Neural crest cell (in vitro differentiated cells): Measurements from ENCODE around the gene GFER. TPM values are rescaled to one million over a fixed set of nuclear protein-coding genes. Genes with fewer than 3 reads are reported as not detected.

Experiments
- DNase-seq: peaks from one replicate; pipeline ENCODE4 v3.0.0; 2021; ENCODE audit warnings: low read depth, mixed read lengths, low spot score
- H3K27ac Mint-ChIP-seq: one replicate; pipeline ENCODE4 v1.8.0; 2021; ENCODE audit warnings: mild to moderate bottlenecking, mixed read lengths; ENCODE audit not compliant: unreplicated experiment
- H3K27me3 Mint-ChIP-seq: 2 replicates; pipeline ENCODE4 v1.8.0; 2021; ENCODE audit warnings: low read depth, mild to moderate bottlenecking, mixed read lengths
- H3K36me3 Mint-ChIP-seq: 2 replicates; pipeline ENCODE4 v1.8.0; 2021; ENCODE audit warnings: low read depth, mild to moderate bottlenecking, mixed read lengths
- H3K4me1 Mint-ChIP-seq: 2 replicates; pipeline ENCODE4 v1.8.0; 2021; ENCODE audit warnings: mixed read lengths
- H3K4me3 Mint-ChIP-seq: one replicate; pipeline ENCODE4 v1.8.0; 2021; ENCODE audit warnings: mild to moderate bottlenecking, mixed read lengths
- H3K9me3 Mint-ChIP-seq: 2 replicates; pipeline ENCODE4 v1.8.0; 2021; ENCODE audit warnings: mixed read lengths
- total RNA-seq: library from RNA; stranded (reverse); gene quantifications from 2 replicates; pipeline ENCODE4 v1.2.1, GENCODE V29; 2021
- TF ChIP-seq, protein P1 (sequence below): fragments of 200-600 bp; sonication (generic); conservative IDR thresholded peaks from 2 replicates; pipeline ENCODE4 v1.5.0; 2021; ENCODE audit warnings: antibody characterized with exemption, mild to moderate bottlenecking

Gene GFER
- total RNA-seq, 1 donor from 2014 or later = 42.5 TPM

DNA sequence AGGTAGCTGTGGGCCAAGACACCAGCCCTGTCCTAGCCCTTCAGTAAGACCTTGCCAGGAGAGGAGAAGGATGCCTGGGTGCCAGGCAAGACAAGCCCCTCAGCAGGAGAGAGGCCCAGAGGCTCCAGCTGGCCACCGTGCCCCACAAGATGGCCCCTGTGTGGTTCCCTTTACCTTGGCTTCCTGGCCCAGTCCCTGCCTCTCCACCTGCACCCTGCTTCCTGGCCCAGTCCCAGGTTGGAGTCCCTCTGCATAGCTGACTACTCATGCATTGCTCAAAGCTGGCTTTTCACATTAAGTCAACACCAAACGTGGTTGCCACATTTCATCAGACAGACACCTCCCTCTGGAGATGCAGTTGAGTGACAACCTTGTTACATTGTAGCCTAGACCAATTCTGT is 9.7 kb downstream of the GFER start:
- DNase-seq = no peak
- peaks cover 50% of the 10 kb centered on the region for H3K27me3 Mint-ChIP-seq
- H3K36me3 Mint-ChIP-seq = peaks cover 13% of the 10 kb centered on the region
- no peaks in the 10 kb centered on the region for H3K9me3 Mint-ChIP-seq
- H3K4me1 Mint-ChIP-seq = peaks cover 4% of the 10 kb centered on the region
- H3K27ac Mint-ChIP-seq = no peak overlapping the region
- TF ChIP-seq, protein P1, sequence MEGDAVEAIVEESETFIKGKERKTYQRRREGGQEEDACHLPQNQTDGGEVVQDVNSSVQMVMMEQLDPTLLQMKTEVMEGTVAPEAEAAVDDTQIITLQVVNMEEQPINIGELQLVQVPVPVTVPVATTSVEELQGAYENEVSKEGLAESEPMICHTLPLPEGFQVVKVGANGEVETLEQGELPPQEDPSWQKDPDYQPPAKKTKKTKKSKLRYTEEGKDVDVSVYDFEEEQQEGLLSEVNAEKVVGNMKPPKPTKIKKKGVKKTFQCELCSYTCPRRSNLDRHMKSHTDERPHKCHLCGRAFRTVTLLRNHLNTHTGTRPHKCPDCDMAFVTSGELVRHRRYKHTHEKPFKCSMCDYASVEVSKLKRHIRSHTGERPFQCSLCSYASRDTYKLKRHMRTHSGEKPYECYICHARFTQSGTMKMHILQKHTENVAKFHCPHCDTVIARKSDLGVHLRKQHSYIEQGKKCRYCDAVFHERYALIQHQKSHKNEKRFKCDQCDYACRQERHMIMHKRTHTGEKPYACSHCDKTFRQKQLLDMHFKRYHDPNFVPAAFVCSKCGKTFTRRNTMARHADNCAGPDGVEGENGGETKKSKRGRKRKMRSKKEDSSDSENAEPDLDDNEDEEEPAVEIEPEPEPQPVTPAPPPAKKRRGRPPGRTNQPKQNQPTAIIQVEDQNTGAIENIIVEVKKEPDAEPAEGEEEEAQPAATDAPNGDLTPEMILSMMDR = no peak
- peak overlapping the region; percentile 78 for H3K4me3 Mint-ChIP-seq

DNA sequence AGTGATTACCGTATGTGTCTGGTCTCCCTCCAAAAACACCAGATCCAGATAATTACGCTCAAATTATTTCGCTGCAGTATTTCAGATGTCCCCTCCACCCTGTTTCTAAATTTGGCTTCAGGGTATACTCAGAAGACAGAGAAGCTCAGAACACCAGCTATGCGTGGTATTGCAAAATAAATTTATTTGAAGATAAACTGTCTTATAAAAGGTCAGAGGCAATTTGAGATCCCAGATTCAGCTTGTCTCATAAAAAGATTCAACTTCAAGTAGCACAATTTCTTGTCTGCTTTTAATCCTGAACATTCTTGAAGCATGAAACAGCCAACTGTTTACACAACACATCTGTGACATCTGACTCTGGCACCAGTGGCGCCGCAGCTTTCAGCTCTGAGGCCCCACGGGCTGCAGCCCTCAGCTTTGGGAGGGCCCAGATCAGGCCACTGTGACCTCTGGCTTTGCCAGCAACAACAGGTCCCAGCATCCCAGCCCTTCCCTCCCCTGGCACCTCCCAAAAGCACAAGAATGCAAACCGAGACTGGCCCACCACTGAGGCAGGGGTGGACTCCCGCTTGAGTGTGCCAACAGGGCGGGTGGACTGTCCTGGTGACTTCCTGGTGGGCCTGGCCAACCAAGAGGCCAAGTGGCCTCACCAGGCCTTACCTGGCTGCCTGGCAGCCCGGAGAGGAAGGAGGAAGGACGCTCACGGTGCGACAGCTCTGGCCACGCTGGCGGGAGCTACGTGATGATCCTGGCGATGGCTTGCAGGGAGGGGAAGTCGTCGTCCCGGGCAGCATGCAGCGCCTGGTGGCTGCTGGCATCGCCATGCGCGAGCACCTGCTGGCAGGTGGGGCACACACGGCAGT is 13.7 kb downstream of the GFER start:
- Mint-ChIP-seq H3K4me1 (no peaks in the 10 kb centered on the region), H3K27ac (no peak overlapping the region), H3K27me3 (peaks cover 21% of the 10 kb centered on the region), H3K4me3 (peak overlapping the region; percentile 23), H3K9me3 (no peaks in the 10 kb centered on the region), H3K36me3 (peaks cover 9% of the 10 kb centered on the region)
- TF ChIP-seq, protein P1 = no peak
- no peak for DNase-seq

DNA sequence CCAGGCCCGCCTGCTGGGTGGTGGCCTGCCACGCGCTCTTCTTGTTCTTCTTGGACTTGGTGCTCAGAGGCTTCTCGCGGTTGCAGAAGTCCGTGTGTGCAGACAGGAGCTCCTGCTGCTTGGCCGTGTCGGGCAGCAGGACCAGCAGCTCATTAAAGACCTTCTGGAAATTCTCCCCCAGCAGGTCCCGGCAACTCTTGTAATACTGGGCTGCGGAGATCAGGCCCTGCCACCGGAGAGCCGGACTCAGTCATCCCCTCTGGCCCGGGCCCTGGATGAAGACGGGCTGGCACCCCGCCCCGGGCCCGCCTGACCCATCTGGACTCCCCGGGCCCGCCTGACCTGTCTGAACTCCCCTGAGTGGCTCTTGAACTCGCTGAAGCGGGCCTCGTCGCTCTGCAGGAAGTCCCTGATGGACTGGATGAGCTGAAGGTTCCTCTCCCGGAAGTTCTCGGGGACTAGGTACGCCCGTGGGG is 14.4 kb downstream of the GFER start:
- DNase-seq = no peak
- H3K27ac Mint-ChIP-seq = no peak overlapping the region
- TF ChIP-seq, protein P1 = no peak
- no peaks in the 10 kb centered on the region for H3K9me3 Mint-ChIP-seq
- peaks cover 17% of the 10 kb centered on the region for H3K27me3 Mint-ChIP-seq
- H3K36me3 Mint-ChIP-seq = peaks cover 9% of the 10 kb centered on the region
- no peak overlapping the region for H3K4me3 Mint-ChIP-seq
- no peaks in the 10 kb centered on the region for H3K4me1 Mint-ChIP-seq

DNA sequence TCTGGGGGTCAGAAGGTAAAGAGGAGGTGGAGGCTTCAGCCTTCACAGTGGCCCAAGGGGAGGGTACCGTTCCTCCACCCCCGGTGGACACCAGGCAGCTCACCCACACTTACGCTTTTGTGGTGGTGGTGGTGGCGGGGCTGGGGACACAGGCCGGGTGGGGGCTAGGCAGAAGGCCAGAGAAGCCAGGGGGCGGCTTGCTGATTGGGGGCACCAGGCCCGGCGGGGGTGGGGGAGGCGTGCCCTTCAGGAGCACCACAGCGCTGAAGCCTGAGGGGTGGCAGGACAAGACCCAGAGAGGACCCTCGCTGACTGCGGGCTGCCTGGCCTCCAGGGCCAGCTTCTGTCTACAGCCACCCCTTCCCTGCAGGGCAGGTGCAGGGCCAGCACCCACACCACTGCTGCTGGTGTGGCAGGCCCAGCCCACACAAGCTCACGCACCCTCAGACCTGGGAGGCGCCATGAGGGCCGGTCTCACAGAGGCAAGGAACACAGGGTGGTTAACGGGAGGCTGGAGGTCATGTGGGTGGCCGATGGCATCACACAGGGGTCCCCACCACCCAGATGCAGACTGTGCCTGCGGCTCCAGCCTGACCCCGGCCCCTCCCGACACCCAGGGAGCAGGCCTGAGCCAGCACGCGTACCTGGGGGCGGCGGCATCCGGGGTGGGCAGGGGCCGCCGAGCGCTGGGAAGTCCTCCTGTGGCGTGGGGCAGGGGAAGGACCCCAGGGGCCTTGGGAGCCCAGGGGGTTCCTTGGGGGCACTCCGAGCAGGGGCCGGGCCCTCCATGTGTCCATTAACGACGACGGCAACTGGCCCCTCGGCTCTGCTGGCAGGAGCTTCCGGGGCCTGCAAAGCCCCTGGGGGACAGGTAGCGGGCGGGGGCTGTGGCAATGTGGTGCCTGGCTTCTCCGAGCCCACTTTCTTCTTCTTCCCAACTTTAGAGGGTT is 15.1 kb downstream of the GFER start:
- TF ChIP-seq, protein P1 = no peak
- no peak for DNase-seq
- H3K4me1 Mint-ChIP-seq = no peaks in the 10 kb centered on the region
- no peak overlapping the region for H3K4me3 Mint-ChIP-seq
- H3K9me3 Mint-ChIP-seq = no peaks in the 10 kb centered on the region
- peaks cover 7% of the 10 kb centered on the region for H3K36me3 Mint-ChIP-seq
- H3K27me3 Mint-ChIP-seq = peaks cover 10% of the 10 kb centered on the region
- no peak overlapping the region for H3K27ac Mint-ChIP-seq

DNA sequence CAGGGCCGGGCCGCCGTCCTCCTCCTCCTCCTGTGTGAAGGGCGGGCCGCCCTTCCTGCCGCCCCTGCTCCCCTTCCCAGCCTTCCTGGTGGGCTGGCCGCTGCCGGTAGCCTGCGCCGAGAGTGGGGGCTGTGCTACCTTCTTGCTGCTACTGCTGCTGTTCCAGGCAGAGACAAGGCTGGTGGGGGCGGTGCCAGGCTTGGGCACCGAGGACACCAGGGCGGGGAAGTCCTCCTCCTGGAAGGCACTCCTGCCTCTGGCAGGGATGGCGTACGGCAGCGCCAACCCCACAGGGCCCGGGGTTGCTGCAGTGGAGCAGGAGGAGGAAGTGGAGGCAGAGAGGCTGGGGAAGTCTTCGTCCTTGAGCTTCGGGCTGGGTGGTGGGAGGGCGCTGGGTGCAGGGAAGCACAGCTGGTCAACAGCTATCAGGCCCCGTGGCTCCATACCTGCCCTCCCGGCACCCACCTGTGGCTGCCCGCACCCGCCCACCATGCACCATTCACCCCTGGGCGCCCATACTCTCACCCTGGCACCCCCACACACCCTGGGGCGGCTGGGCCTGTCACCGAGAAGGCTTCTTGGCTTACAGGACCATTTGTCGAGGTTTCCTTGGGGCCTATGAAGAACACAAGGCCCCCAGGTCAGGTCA is 16.0 kb downstream of the GFER start:
- Mint-ChIP-seq H3K27me3 (peaks cover 9% of the 10 kb centered on the region), H3K4me1 (no peaks in the 10 kb centered on the region), H3K4me3 (no peak overlapping the region), H3K27ac (no peak overlapping the region), H3K9me3 (no peaks in the 10 kb centered on the region), H3K36me3 (peaks cover 7% of the 10 kb centered on the region)
- no peak for DNase-seq
- TF ChIP-seq, protein P1 = no peak
